Naive thymus-derived CD4-positive, alpha-beta T cell (primary cell): ENCODE data around the gene SYT9. TPM values are rescaled to one million over a fixed set of nuclear protein-coding genes. Genes with fewer than 3 reads are reported as not detected.

Experiments
- ATAC-seq: fragments of 150-1000 bp; cut with Tn5 transposase; 2 replicates; pipeline ENCODE4 v1.10.0; 2021; ENCODE audit warnings: mild to moderate bottlenecking, moderate library complexity
- CTCF ChIA-PET: fragments of 350-600 bp; sonication (Branson Sonifier 250); formaldehyde crosslinking; loops from one replicate; lab custom pipeline; 2021; ENCODE audit warnings: antibody characterized with exemption; lab: Charles Lee
- POLR2A ChIA-PET: fragments of 350-600 bp; sonication (Branson Sonifier 250); formaldehyde crosslinking; loops from one replicate; lab custom pipeline; 2021; ENCODE audit warnings: antibody characterized with exemption, inconsistent platforms; lab: Charles Lee
- DNase-seq, 9 donors: peaks; one replicate each; pipeline versions ENCODE4 v3.0.0 to v3.0.0-alpha.2; 2020 to 2022; ENCODE audit warnings: mixed read lengths in 1 of 9
- H3K27ac ChIP-seq: one replicate; pipeline ENCODE4 v1.7.0; 2013; ENCODE audit warnings: mild to moderate bottlenecking, low read depth, low read length, moderate library complexity
- H3K27me3 ChIP-seq, 2 donors: one replicate each; pipeline ENCODE4 v1.7.0; 2013; ENCODE audit warnings: low read length in 2 of 2, mild to moderate bottlenecking in 2 of 2, moderate library complexity in 2 of 2; ENCODE audit not compliant: control insufficient read depth in 2 of 2, insufficient read depth in 2 of 2
- H3K36me3 ChIP-seq, 3 experiments: 1 replicate in 2 of 3; 2 replicates in 1 of 3; pipeline ENCODE4 v1.7.0; 2013; ENCODE audit warnings: low read length in 3 of 3, mild to moderate bottlenecking in 3 of 3, moderate library complexity in 1 of 3; ENCODE audit not compliant: insufficient read depth in 3 of 3, control insufficient read depth in 2 of 3
- H3K4me1 ChIP-seq, 2 donors: one replicate each; pipeline ENCODE4 v1.7.0; 2013; ENCODE audit warnings: low read length in 2 of 2, mild to moderate bottlenecking in 2 of 2, moderate library complexity in 1 of 2; ENCODE audit not compliant: control insufficient read depth in 2 of 2, insufficient read depth in 2 of 2
- H3K4me3 ChIP-seq: 2 replicates; pipeline ENCODE4 v1.7.0; 2013; ENCODE audit warnings: mild to moderate bottlenecking, low read length
- H3K9me3 ChIP-seq, 3 experiments: 1 replicate in 2 of 3; 2 replicates in 1 of 3; pipeline ENCODE4 v1.7.0; 2013; ENCODE audit warnings: low read length in 3 of 3; ENCODE audit not compliant: control insufficient read depth in 2 of 3
- H3K27ac Mint-ChIP-seq, 9 donors: one replicate each; pipeline ENCODE4 v1.8.0; 2020 to 2022; ENCODE audit warnings: mixed read lengths in 9 of 9, mild to moderate bottlenecking in 8 of 9, moderate library complexity in 5 of 9, inconsistent platforms in 2 of 9
- H3K27me3 Mint-ChIP-seq, 5 donors: one replicate each; pipeline ENCODE4 v1.8.0; 2021 to 2022; ENCODE audit warnings: mixed read lengths in 5 of 5, mild to moderate bottlenecking in 1 of 5
- H3K36me3 Mint-ChIP-seq, 5 donors: one replicate each; pipeline ENCODE4 v1.8.0; 2020 to 2022; ENCODE audit warnings: mixed read lengths in 5 of 5, mild to moderate bottlenecking in 3 of 5, inconsistent platforms in 1 of 5
- H3K4me1 Mint-ChIP-seq, 7 donors: one replicate each; pipeline ENCODE4 v1.8.0; 2020 to 2022; ENCODE audit warnings: mixed read lengths in 7 of 7, mild to moderate bottlenecking in 3 of 7, inconsistent platforms in 1 of 7
- H3K4me3 Mint-ChIP-seq, 10 donors: one replicate each; pipeline ENCODE4 v1.8.0; 2020 to 2022; ENCODE audit warnings: mild to moderate bottlenecking in 10 of 10, mixed read lengths in 10 of 10, moderate library complexity in 6 of 10, inconsistent platforms in 2 of 10
- H3K9me3 Mint-ChIP-seq, 11 donors: one replicate each; pipeline ENCODE4 v1.8.0; 2020 to 2022; ENCODE audit warnings: mixed read lengths in 11 of 11, mild to moderate bottlenecking in 4 of 11, inconsistent platforms in 1 of 11, moderate library complexity in 1 of 11
- intact Hi-C, 2 donors: fragments of 100-400 bp; cut with micrococcal nuclease; formaldehyde crosslinking; loops; one replicate each; pipeline ENCODE4 v1.15.1; 2023
- polyA plus RNA-seq, 2 donors: library from polyadenylated mRNA; unstranded; fragments of 300-500 nt; fragmentation: Illumina TruSeq; gene quantifications; one replicate each; pipeline ENCODE4 v1.2.3, GENCODE V29; 2021
- total RNA-seq, 6 experiments: library from RNA in 5 of 6; stranded (reverse) in 5 of 6; gene quantifications; 1 replicate in 5 of 6; 2 replicates in 1 of 6; pipeline ENCODE4 v1.2.3 and lab custom pipeline; 2021 to 2026

SYT9 gene
- total and polyA plus RNA-seq, 7 experiments from 2014 or later, result 0.06 to 0.10 TPM; not detected in 5

GRCh38 chr11:7253800-7254199 lies 2.1 kb downstream of the SYT9 start:
- Histone ChIP-seq H3K27ac (no peak overlapping the region), H3K9me3 (no peaks in the 10 kb centered on the region), H3K4me1 (no peaks in the 10 kb centered on the region), H3K4me3 (no peak overlapping the region), H3K36me3 (no peaks in the 10 kb centered on the region), H3K27me3 (peaks cover 0 to 16% of the 10 kb centered on the region in 2 donors)
- Mint-ChIP-seq H3K27me3 (peaks cover 44 to 55% (median 52%) of the 10 kb centered on the region in 5 donors), H3K36me3 (peaks cover 0 to 4% (median 0%) of the 10 kb centered on the region in 5 donors), H3K9me3 (peaks cover 0 to 3% (median 0%) of the 10 kb centered on the region in 11 donors), H3K27ac (no peak overlapping the region), H3K4me1 (peaks cover 0 to 10% (median 4%) of the 10 kb centered on the region in 7 donors), H3K4me3 (no peak overlapping the region)
- POLR2A ChIA-PET, result no interaction called here
- ATAC-seq, result no peak
- CTCF ChIA-PET, result no interaction called here
- no peak for DNase-seq
- intact Hi-C loops, result no loop called here

GRCh38 chr11:7254731-7255291 lies 3.1 kb downstream of the SYT9 start:
- H3K27me3 ChIP-seq, result peaks cover 0 to 12% of the 10 kb centered on the region in 2 donors
- no peak overlapping the region for H3K27ac ChIP-seq
- no peaks in the 10 kb centered on the region for H3K4me1 ChIP-seq
- POLR2A ChIA-PET, result no interaction called here
- CTCF ChIA-PET, result no interaction called here
- H3K4me1 Mint-ChIP-seq, result peaks cover 0 to 10% (median 4%) of the 10 kb centered on the region in 7 donors
- no peak overlapping the region for H3K27ac Mint-ChIP-seq
- H3K4me3 ChIP-seq, result no peak overlapping the region
- DNase-seq (no peak), ATAC-seq (no peak)
- H3K9me3 ChIP-seq, result no peaks in the 10 kb centered on the region
- no peaks in the 10 kb centered on the region for H3K36me3 ChIP-seq
- H3K4me3 Mint-ChIP-seq, result no peak overlapping the region
- H3K27me3 Mint-ChIP-seq, result peaks cover 42 to 49% (median 45%) of the 10 kb centered on the region in 5 donors
- intact Hi-C loops, result no loop called here
- H3K36me3 Mint-ChIP-seq, result peaks cover 0 to 4% (median 0%) of the 10 kb centered on the region in 5 donors
- peaks cover 0 to 3% (median 0%) of the 10 kb centered on the region in 11 donors for H3K9me3 Mint-ChIP-seq

GRCh38 chr11:7256943-7257342 lies 5.2 kb downstream of the SYT9 start:
- ChIA-PET CTCF (no interaction called here), POLR2A (no interaction called here)
- H3K27me3 Mint-ChIP-seq, result peaks cover 30 to 41% (median 35%) of the 10 kb centered on the region in 5 donors
- Histone ChIP-seq H3K27ac (no peak overlapping the region), H3K4me1 (no peaks in the 10 kb centered on the region), H3K36me3 (no peaks in the 10 kb centered on the region), H3K27me3 (peaks cover 0 to 10% of the 10 kb centered on the region in 2 donors), H3K9me3 (no peaks in the 10 kb centered on the region), H3K4me3 (no peak overlapping the region)
- H3K36me3 Mint-ChIP-seq, result peaks cover 0 to 4% (median 0%) of the 10 kb centered on the region in 5 donors
- H3K4me1 Mint-ChIP-seq, result peaks cover 0 to 6% (median 3%) of the 10 kb centered on the region in 7 donors
- intact Hi-C loops, result no loop called here
- H3K9me3 Mint-ChIP-seq, result peaks cover 0 to 2% (median 0%) of the 10 kb centered on the region in 11 donors
- no peak overlapping the region for H3K4me3 Mint-ChIP-seq
- DNase-seq, result no peak
- no peak for ATAC-seq
- H3K27ac Mint-ChIP-seq, result no peak overlapping the region

- H3K27ac Mint-ChIP-seq, result no peak overlapping the region
- H3K27me3 Mint-ChIP-seq, result peaks cover 26 to 39% (median 32%) of the 10 kb centered on the region in 5 donors
- ChIA-PET CTCF (no interaction called here), POLR2A (no interaction called here)
- DNase-seq, result no peak
- no peak overlapping the region for H3K27ac ChIP-seq
- intact Hi-C loops, result no loop called here
- peaks cover 0 to 2% (median 0%) of the 10 kb centered on the region in 11 donors for H3K9me3 Mint-ChIP-seq
- no peaks in the 10 kb centered on the region for H3K36me3 ChIP-seq
- peaks cover 0 to 10% of the 10 kb centered on the region in 2 donors for H3K27me3 ChIP-seq
- no peaks in the 10 kb centered on the region for H3K9me3 ChIP-seq
- H3K36me3 Mint-ChIP-seq, result peaks cover 0 to under 1% (median 0%) of the 10 kb centered on the region in 5 donors
- no peak overlapping the region for H3K4me3 Mint-ChIP-seq
- H3K4me1 Mint-ChIP-seq, result peaks cover 0 to 3% (median 0%) of the 10 kb centered on the region in 7 donors
- no peak for ATAC-seq
- H3K4me3 ChIP-seq, result no peak overlapping the region
- no peaks in the 10 kb centered on the region for H3K4me1 ChIP-seq
Observed at GRCh38 chr11:7257724-7258123, 6.0 kb downstream of the SYT9 start.

- Histone ChIP-seq H3K4me3 (no peak overlapping the region), H3K9me3 (no peaks in the 10 kb centered on the region), H3K36me3 (no peaks in the 10 kb centered on the region), H3K4me1 (no peaks in the 10 kb centered on the region), H3K27ac (no peak overlapping the region), H3K27me3 (no peaks in the 10 kb centered on the region)
- no peak overlapping the region for H3K27ac Mint-ChIP-seq
- H3K4me1 Mint-ChIP-seq, result no peaks in the 10 kb centered on the region
- DNase-seq, result no peak
- CTCF ChIA-PET, result no interaction called here
- ATAC-seq, result no peak
- H3K27me3 Mint-ChIP-seq, result peaks cover 5 to 13% (median 6%) of the 10 kb centered on the region in 5 donors
- POLR2A ChIA-PET, result no interaction called here
- no peaks in the 10 kb centered on the region for H3K9me3 Mint-ChIP-seq
- no peak overlapping the region for H3K4me3 Mint-ChIP-seq
- H3K36me3 Mint-ChIP-seq, result no peaks in the 10 kb centered on the region
- intact Hi-C loops, result no loop called here
Observed at GRCh38 chr11:7261578-7261977, 9.9 kb downstream of the SYT9 start.

- H3K9me3 ChIP-seq, result no peaks in the 10 kb centered on the region
- DNase-seq (no peak), ATAC-seq (no peak)
- intact Hi-C loops, result no loop called here
- Mint-ChIP-seq H3K36me3 (no peaks in the 10 kb centered on the region), H3K9me3 (no peaks in the 10 kb centered on the region), H3K4me3 (no peak overlapping the region), H3K4me1 (no peaks in the 10 kb centered on the region), H3K27me3 (peaks cover 5 to 13% (median 9%) of the 10 kb centered on the region in 5 donors), H3K27ac (no peak overlapping the region)
- no peak overlapping the region for H3K27ac ChIP-seq
- no peaks in the 10 kb centered on the region for H3K27me3 ChIP-seq
- H3K36me3 ChIP-seq, result no peaks in the 10 kb centered on the region
- POLR2A ChIA-PET, result no interaction called here
- H3K4me3 ChIP-seq, result no peak overlapping the region
- CTCF ChIA-PET, result no interaction called here
- no peaks in the 10 kb centered on the region for H3K4me1 ChIP-seq
Observed at GRCh38 chr11:7262672-7263071, 11.0 kb downstream of the SYT9 start.

- Mint-ChIP-seq H3K9me3 (no peaks in the 10 kb centered on the region), H3K27me3 (peaks cover 0 to 8% (median 4%) of the 10 kb centered on the region in 5 donors), H3K36me3 (no peaks in the 10 kb centered on the region), H3K27ac (no peak overlapping the region), H3K4me1 (no peaks in the 10 kb centered on the region), H3K4me3 (no peak overlapping the region)
- Histone ChIP-seq H3K4me3 (no peak overlapping the region), H3K4me1 (no peaks in the 10 kb centered on the region), H3K9me3 (no peaks in the 10 kb centered on the region), H3K27me3 (no peaks in the 10 kb centered on the region), H3K27ac (no peak overlapping the region), H3K36me3 (no peaks in the 10 kb centered on the region)
- DNase-seq, result no peak
- intact Hi-C loops, result no loop called here
- ChIA-PET CTCF (no interaction called here), POLR2A (no interaction called here)
- ATAC-seq, result no peak
Observed at GRCh38 chr11:7263842-7264241, 12.1 kb downstream of the SYT9 start.
